ENCODE measurements around the gene PELI2. TPM values are rescaled to one million over a fixed set of nuclear protein-coding genes. Genes with fewer than 3 reads are reported as not detected.

Gene PELI2
- total and polyA plus RNA-seq, 2 of the 4 experiments (the other 2 are of a cell fraction): 6.0 to 36.7 TPM

DNA sequence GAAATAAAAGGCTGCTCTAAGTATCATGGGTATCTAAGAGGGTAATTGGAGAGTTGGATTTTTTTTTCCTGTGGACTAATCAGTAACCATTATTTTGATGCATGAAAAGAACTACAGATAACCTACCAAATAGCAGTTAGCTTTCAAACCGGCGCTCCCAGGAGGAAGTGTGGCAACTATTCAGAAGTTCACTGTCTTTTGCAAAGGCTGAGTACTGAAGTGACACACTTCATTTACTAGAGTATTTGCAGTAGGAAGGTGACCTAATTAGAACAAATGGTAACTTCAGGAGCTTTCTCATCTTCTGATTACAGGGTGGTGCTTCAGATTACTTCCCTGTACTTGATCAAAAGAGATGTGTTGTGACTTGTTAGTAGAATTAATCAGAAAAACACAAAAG is 87.7 kb downstream of the PELI2 start:
- Histone ChIP-seq H2BK120ac (ENCODE audit: low read depth, low read length) (no peak overlapping the region), H3K27me3 (ENCODE audit: control insufficient read depth, insufficient read depth, low read length) (no peaks in the 10 kb centered on the region), H3K79me1 (ENCODE audit: low read depth in 1 of 2, low read length in 2 of 2) (peaks cover 13 to 26% of the 10 kb centered on the region in 2 experiments), H3K56ac (ENCODE audit: extremely low read depth, insufficient read depth, low read length) (no peak overlapping the region), H2BK5ac (ENCODE audit: low read depth, low read length, poor library complexity, severe bottlenecking) (no peak overlapping the region), H3K4me2 (ENCODE audit: low read depth, low read length) (no peak overlapping the region), H4K5ac (ENCODE audit: low read depth, low read length) (no peak overlapping the region), H2AFZ (replicated peaks; ENCODE audit: low read length, poor library complexity) (no peak overlapping the region), H2AK5ac (ENCODE audit: low read depth, low read length) (no peak overlapping the region), H4K91ac (ENCODE audit: insufficient read depth, low read depth, low read length) (no peak overlapping the region), H3K9ac (ENCODE audit: low read depth, low read length) (no peak overlapping the region), H3K4me3 (ENCODE audit: insufficient read depth, low read depth, low read length) (no peak overlapping the region), H3K4me1 (ENCODE audit: control insufficient read depth, insufficient read depth, low read length) (peaks cover 2% of the 10 kb centered on the region; the same call in 1 of the 2 replicates), H3K27ac (ENCODE audit: insufficient read depth, low read length) (no peak overlapping the region), H3K14ac (replicated peaks; ENCODE audit: low read depth, low read length) (0 out of 2 replicates have a peak overlapping the region, but pooled peaks have one; percentile 56), H2BK20ac (ENCODE audit: low read depth, low read length) (no peak overlapping the region), H3K36me3 (ENCODE audit: control insufficient read depth, insufficient read depth, low read length) (no peaks in the 10 kb centered on the region), H3K9me3 (ENCODE audit: control insufficient read depth, insufficient read depth, low read length) (no peaks in the 10 kb centered on the region), H2BK15ac (ENCODE audit: low read depth, low read length) (no peak overlapping the region), H3K9me1 (ENCODE audit: insufficient read depth, low read length) (no peaks in the 10 kb centered on the region; the same call in none of the 2 replicates), H2AK9ac (replicated peaks; ENCODE audit: low read depth, low read length, poor library complexity) (no peak overlapping the region), H4K20me1 (ENCODE audit: insufficient read depth, low read length) (0 out of 2 replicates have a peak, but pooled peaks cover under 1% of the 10 kb centered on the region), H3K4ac (ENCODE audit: low read depth, low read length) (no peak overlapping the region), H3K23ac (ENCODE audit: low read depth, low read length) (no peak overlapping the region), H3K18ac (ENCODE audit: low read depth, low read length) (no peak overlapping the region), H4K8ac (ENCODE audit: low read depth in 2 of 2, low read length in 2 of 2) (no peak overlapping the region)
- dilution Hi-C loops (cut with HindIII; ENCODE audit: low sequenced_read_pairs, unreplicated experiment): no loop called here
- in situ Hi-C loops (cut with MboI; ENCODE audit: low sequenced_read_pairs): no loop called here
- DNase-seq: no peak
- WGBS, 2 experiments (ENCODE audit: extremely low coverage in 2 of 2, insufficient read length in 1 of 2): no CpG with 5 or more reads among the region's 2 CpGs
- ChIA-PET CTCF (interaction anchor here (1.3 kb wide), 1 partner anchor 134 kb away, joined by 3 read pairs; no protein-coding TSS in a partner anchor), POLR2A (ENCODE audit: unreplicated experiment) (no interaction called here)
- TF ChIP-seq FOS (IDR thresholded peaks at IDR 0.05; ENCODE audit: low read depth, low read length): no peak
- TF ChIP-seq NFE2L2 (IDR thresholded peaks at IDR 0.05; ENCODE audit: low read depth, low read length): no peak
- no peak for TF ChIP-seq BHLHE40 (IDR thresholded peaks at IDR 0.05; ENCODE audit: low read depth, low read length)
- TF ChIP-seq MAFK (IDR thresholded peaks at IDR 0.05; ENCODE audit: low read depth, low read length): no peak
- TF ChIP-seq, protein P1, sequence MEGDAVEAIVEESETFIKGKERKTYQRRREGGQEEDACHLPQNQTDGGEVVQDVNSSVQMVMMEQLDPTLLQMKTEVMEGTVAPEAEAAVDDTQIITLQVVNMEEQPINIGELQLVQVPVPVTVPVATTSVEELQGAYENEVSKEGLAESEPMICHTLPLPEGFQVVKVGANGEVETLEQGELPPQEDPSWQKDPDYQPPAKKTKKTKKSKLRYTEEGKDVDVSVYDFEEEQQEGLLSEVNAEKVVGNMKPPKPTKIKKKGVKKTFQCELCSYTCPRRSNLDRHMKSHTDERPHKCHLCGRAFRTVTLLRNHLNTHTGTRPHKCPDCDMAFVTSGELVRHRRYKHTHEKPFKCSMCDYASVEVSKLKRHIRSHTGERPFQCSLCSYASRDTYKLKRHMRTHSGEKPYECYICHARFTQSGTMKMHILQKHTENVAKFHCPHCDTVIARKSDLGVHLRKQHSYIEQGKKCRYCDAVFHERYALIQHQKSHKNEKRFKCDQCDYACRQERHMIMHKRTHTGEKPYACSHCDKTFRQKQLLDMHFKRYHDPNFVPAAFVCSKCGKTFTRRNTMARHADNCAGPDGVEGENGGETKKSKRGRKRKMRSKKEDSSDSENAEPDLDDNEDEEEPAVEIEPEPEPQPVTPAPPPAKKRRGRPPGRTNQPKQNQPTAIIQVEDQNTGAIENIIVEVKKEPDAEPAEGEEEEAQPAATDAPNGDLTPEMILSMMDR (conservative IDR thresholded peaks at IDR 0.05; ENCODE audit: low read depth, low read length): no peak
- ATAC-seq (ENCODE audit: low read depth): no peak
- intact Hi-C loops (cut with micrococcal nuclease): no loop called here
- BruUV-seq (replicated peaks): no TSS peak
